ENCODE data around the gene INPP4A.

INPP4A gene

GRCh38 chr2:98548920-98549818 lies 104.5 kb downstream of the INPP4A start:
- no peak for DNase-seq

- DNase-seq = no peak
Measured at GRCh38 chr2:98550165-98550564, 105.5 kb downstream of the INPP4A start.

GRCh38 chr2:98551316-98551715 lies 106.7 kb downstream of the INPP4A start:
- peak; percentile 45 for DNase-seq

GRCh38 chr2:98552499-98553179 lies 108.0 kb downstream of the INPP4A start:
- DNase-seq = no peak

GRCh38 chr2:98554116-98554861 lies 109.6 kb downstream of the INPP4A start:
- DNase-seq = no peak

- no peak for DNase-seq
Measured at GRCh38 chr2:98555696-98556095, 111.0 kb downstream of the INPP4A start.

GRCh38 chr2:98556344-98557033 lies 111.8 kb downstream of the INPP4A start:
- DNase-seq = no peak

- DNase-seq = no peak
Measured at GRCh38 chr2:98558852-98559530, 114.3 kb downstream of the INPP4A start.

- DNase-seq = no peak
Measured at GRCh38 chr2:98559581-98559980, 114.9 kb downstream of the INPP4A start.

- DNase-seq = no peak
Measured at GRCh38 chr2:98560256-98560771, 115.7 kb downstream of the INPP4A start.

GRCh38 chr2:98561018-98561417 lies 116.4 kb downstream of the INPP4A start:
- DNase-seq = no peak

- DNase-seq = no peak
Measured at GRCh38 chr2:98561902-98562695, 117.4 kb downstream of the INPP4A start.

- no peak for DNase-seq
Measured at GRCh38 chr2:98563394-98563793, 118.7 kb downstream of the INPP4A start.

GRCh38 chr2:98564541-98565132 lies 120.0 kb downstream of the INPP4A start:
- no peak for DNase-seq

GRCh38 chr2:98565286-98565860 lies 120.7 kb downstream of the INPP4A start:
- DNase-seq = no peak

GRCh38 chr2:98565941-98566340 lies 121.3 kb downstream of the INPP4A start:
- DNase-seq = no peak

- no peak for DNase-seq
Measured at GRCh38 chr2:98568161-98568956, 123.7 kb downstream of the INPP4A start.

GRCh38 chr2:98569197-98569793 lies 124.6 kb downstream of the INPP4A start:
- peak; percentile 75 for DNase-seq

GRCh38 chr2:98569915-98570314 lies 125.3 kb downstream of the INPP4A start:
- no peak for DNase-seq
